Keratinocyte (primary cell): ENCODE results near the gene UBE2E1.

ENCODE experiments used
- EZH2 ChIP-seq: IDR thresholded peaks from one replicate; pipeline ENCODE4 v1.6.1; 2012; ENCODE audit warnings: inconsistent platforms, mild to moderate bottlenecking, low read length, moderate library complexity
- TF ChIP-seq, protein P1 (sequence below), 3 experiments: IDR thresholded peaks in 1 of 3; conservative IDR thresholded peaks in 1 of 3; optimal IDR thresholded peaks in 1 of 3; 2 replicates in 2 of 3; 3 replicates in 1 of 3; pipeline versions ENCODE3 to v1.5.1; 2011; ENCODE audit warnings: low read length in 3 of 3, mild to moderate bottlenecking in 3 of 3, moderate library complexity in 2 of 3, control low read depth in 1 of 3, inconsistent platforms in 1 of 3; ENCODE audit not compliant: insufficient read depth in 2 of 3; ENCODE audit errors: extremely low read depth in 1 of 3

DNA sequence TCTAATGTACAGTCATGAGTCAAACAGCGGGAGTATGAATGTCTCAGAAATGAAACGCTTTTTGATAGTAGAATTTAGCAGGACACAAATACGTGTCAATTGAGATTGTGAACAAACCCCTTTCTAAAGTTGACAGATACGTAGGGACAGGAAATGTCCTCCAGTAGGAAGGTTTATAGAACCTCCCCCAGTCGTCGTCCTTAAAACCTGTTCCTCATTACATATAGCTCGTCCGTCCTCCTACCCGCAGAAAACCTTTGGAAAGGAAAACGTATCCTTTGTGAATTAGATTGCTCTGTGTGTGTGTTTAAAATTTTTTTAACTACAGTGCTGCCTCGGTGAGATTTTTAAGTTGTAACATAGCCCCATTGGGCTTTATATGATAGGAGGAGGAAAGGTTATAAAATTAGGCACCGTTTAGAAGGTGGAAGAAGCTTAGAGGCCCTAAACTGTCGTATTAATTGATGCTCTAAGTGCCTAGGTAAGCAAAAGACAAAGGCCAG lies 4.1 kb downstream of the UBE2E1 start:
- TF ChIP-seq EZH2, result no peak
- TF ChIP-seq, protein P1, sequence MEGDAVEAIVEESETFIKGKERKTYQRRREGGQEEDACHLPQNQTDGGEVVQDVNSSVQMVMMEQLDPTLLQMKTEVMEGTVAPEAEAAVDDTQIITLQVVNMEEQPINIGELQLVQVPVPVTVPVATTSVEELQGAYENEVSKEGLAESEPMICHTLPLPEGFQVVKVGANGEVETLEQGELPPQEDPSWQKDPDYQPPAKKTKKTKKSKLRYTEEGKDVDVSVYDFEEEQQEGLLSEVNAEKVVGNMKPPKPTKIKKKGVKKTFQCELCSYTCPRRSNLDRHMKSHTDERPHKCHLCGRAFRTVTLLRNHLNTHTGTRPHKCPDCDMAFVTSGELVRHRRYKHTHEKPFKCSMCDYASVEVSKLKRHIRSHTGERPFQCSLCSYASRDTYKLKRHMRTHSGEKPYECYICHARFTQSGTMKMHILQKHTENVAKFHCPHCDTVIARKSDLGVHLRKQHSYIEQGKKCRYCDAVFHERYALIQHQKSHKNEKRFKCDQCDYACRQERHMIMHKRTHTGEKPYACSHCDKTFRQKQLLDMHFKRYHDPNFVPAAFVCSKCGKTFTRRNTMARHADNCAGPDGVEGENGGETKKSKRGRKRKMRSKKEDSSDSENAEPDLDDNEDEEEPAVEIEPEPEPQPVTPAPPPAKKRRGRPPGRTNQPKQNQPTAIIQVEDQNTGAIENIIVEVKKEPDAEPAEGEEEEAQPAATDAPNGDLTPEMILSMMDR (optimal IDR thresholded peaks at IDR 0.05 in 1 of 3, IDR thresholded peaks at IDR 0.05 in 1 of 3, conservative IDR thresholded peaks at IDR 0.05 in 1 of 3; ENCODE audit: extremely low read depth in 1 of 3, insufficient read depth in 2 of 3, low read length in 3 of 3), result no peak
